HG02610 (cell line): ENCODE data around the gene RBM8A.

Experiments used
- ATAC-seq: cut with Tn5 transposase; IDR thresholded peaks from one replicate; pipeline ENCODE4 v1.9.1; 2021; ENCODE audit warnings: mild to moderate bottlenecking, moderate library complexity; ENCODE audit not compliant: unreplicated experiment

Gene RBM8A

GRCh38 chr1:145927063-145927886 lies at the start of gene RBM8A:
Gene RBM8A, minus strand, starts transcription at chr1:145927484. Its CDS starts 58 bp downstream, at chr1:145927426.
- ATAC-seq = peak; percentile 96

DNA sequence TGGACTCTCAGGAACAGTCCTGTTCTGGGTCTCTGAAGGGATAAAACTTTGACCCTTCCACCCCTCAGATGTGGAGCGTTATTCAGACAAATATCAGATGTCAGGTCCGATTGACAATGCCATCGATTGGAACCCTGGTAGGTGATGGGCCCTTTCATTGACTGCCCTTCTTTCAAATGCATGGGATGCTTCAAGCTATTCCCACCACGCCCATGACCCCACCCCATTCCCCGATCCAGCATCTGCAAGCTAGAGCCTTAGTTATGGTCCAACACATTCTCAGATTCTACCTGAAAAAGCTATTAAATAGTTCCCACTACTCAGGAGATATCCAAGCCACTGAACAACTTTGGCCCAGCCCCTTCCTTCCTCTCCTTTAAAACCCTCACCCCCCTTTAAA lies 49.7 kb upstream of the RBM8A start:
- no peak for ATAC-seq

DNA sequence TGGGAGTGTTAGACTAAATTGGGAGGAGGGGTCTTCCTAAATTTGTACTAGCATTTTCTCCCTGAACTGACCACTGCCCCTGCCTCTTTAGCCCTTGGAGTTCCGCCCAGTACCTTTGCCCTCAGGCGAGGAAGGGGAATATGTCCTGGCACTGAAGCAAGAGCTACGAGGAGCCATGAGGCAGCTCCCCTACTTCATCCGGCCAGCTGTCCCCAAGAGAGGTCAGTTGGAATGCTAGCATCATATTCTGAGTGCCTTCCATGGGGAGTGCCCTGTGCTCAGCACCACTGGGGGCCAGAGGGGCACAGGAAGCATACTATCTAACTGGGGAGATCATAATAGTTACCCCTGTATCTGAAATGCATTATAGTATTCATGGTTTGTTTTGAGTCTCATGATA lies 47.9 kb upstream of the RBM8A start:
- ATAC-seq = no peak

DNA sequence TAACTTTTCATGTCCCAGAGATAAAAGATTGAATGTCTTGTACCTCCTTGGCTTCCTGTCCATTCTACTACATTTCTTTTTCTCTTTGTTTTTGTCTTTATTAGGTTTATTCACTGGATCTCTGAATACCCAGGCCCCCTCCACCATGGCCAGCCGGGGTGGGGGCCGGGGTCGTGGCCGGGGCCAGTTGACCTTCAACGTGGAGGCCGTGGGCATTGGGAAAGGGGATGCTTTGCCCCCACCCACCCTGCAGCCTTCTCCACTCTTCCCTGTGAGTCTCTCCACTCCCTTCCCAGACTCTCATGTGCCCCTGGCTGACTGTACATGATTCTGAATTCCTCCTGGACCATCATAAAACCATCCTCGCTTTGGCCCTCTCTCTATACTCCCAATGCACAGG lies 47.4 kb upstream of the RBM8A start:
- ATAC-seq = no peak

DNA sequence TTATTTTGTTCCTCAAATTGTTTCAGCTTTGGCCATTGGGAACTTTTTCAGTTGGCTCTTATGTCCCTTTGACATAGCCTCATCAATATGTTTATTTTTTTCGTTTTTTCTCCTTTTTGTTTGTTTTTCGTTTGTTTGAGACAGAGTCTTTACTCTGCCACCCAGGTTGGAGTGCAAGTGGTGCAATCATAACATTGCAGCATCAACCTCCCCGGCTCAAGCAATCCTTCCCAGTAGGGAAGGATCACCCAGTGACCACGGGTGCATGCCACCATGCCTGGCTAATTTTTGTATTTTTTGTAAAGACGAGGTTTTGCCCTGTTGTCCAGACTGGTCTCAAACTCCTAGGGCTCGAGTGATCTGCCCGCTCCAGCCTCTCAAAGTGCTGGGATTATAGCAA lies 45.3 kb upstream of the RBM8A start:
- ATAC-seq = no peak

- no peak for ATAC-seq
Observed at GRCh38 chr1:145967288-145967687, 40.0 kb upstream of the RBM8A start.

GRCh38 chr1:145965119-145965744 lies 37.9 kb upstream of the RBM8A start:
- ATAC-seq = no peak

DNA sequence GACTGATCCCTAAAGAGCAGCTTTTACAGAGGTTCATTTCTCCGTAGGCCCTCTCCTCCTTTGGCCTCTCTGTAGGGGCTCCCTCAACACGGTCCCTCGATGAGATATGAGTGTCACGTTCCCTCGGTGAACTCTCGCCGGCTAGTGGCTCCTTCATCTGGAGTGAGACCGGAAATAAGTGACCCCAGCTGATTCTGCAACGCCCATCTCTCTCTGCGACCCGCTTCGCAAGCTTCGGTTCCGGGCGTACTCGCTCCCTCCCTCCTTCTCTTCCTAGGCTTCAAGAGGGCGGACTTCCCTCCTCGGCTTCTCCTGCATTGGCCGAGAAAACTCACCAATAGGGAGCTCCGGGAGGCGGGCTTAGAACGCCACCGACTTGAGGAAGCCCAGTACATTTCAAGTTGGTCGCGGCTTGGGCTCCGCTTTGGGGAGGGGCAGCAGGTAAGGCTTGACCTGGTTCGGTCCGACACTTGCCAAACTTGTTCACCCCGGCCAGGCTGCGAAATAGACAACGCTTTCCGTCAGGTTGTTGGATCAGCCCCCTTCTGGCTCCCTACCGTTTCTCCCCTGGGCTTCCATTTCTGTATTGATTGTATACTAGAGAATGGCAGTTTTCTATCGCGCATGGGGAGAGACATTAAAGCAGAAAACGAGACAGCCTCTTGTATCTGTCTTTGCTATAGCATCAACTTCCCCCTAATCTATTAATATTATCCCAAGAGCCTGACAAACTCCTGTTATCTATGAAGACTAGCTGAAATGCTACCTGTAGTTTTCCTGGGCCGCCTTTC lies 37.2 kb upstream of the RBM8A start, which contains the start of the genes ANKRD34A and POLR3GL:
ANKRD34A (minus strand) TSS at position 248 of the 791 bp plus-strand sequence. CDS start 2,816 bp downstream, outside the sequence.
POLR3GL (plus strand) TSS at position 363 of the 791 bp plus-strand sequence. CDS start 10,176 bp downstream, outside the sequence.
- peak; percentile 92 for ATAC-seq

- no peak for ATAC-seq
Observed at GRCh38 chr1:145963265-145964019, 36.2 kb upstream of the RBM8A start.

DNA sequence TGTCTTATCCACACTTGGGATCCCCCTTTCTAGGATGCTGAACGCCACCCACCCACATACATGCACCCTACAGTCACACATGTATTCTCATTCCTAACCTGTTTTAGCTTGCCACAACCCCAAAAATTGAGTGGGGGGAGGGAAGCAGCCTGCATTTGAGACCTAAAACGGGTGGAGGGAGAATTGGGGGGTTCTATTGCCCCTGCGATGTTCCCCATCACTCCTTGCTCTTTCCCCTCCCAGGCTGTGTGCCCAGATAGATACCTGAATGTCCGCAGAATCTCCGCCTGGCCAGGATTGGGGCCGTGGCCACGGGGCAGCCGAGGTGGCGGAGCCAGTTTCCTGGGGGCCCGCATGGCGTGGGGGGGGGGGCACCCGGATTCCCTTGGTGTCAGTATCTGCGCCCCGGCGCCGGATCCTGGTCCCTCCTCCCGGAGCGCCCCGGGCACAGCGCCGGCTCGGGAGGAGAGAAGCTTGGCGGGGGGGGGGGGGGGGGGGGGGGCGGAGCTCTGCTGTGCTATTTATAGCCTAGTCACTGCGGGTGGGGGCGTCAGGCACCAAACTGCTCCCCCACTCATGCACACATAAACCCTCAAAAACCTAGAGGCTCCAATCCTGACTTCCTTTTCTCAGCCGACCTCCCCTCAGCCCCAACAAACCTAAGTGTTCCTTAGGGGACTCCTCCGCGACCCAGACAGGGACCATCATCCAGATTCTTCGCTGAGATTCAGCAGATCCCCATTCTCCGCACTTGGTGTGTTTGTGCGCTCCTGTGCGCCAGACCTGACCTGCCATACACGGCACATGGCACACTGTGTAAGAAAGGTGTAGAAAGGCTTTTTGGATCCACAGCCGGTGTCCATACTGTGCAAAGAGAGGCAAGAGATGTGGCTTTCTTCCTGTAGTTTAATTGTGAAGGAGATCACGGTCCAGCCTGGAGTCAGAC lies 35.1 kb upstream of the RBM8A start:
- ATAC-seq = no peak

GRCh38 chr1:145961425-145962156 lies 34.3 kb upstream of the RBM8A start:
- ATAC-seq = no peak

GRCh38 chr1:145961109-145961424 lies 33.8 kb upstream of the RBM8A start:
- ATAC-seq = no peak

- ATAC-seq = no peak
Observed at GRCh38 chr1:145960468-145961108, 33.3 kb upstream of the RBM8A start.

- ATAC-seq = no peak
Observed at GRCh38 chr1:145959957-145960467, 32.7 kb upstream of the RBM8A start.

- no peak for ATAC-seq
Observed at GRCh38 chr1:145959333-145959732, 32.0 kb upstream of the RBM8A start.

DNA sequence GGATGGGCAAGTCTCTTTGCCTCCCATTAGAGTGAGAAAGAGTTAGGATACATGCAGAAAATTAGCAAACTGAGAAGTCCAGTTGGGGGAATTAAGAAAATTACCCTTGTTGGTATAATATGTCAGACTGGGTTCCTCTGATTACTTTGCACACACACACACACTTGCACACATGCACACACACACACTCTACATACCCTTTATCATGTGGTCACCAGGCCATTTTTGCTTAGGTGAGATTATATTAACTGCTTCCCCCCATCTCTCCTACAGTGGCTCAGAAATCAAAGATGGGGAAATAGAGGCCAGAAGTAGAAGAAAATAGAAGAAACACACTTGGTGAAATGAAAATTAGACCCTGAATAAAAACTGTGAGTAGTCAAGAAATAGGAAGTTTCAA lies 31.4 kb upstream of the RBM8A start:
- no peak for ATAC-seq

GRCh38 chr1:145957443-145958319 lies 30.4 kb upstream of the RBM8A start, which contains the start of gene LIX1L:
Gene LIX1L, minus strand, starts transcription at chr1:145958017. Its CDS starts 90 bp downstream, at chr1:145957927.
- peak; percentile 90 for ATAC-seq
